ENCODE data around the gene HEATR5A.
"Not testable (repeated sequence)": the region's sequence is repeated elsewhere in the genome, so short reads cannot be mapped to it uniquely, and the experiment has no call there.

- not testable (repeated sequence) for TF ChIP-seq CREB5 (CRISPR knock-in tag; IDR thresholded peaks at IDR 0.05; ENCODE audit: low read depth); TOX (CRISPR knock-in tag; IDR thresholded peaks at IDR 0.05; ENCODE audit: borderline replicate concordance); ZFP3 (CRISPR knock-in tag; IDR thresholded peaks at IDR 0.05); ZFP30 (CRISPR knock-in tag; IDR thresholded peaks at IDR 0.05); CSRNP3 (CRISPR knock-in tag; IDR thresholded peaks at IDR 0.05); PPARA (CRISPR knock-in tag; IDR thresholded peaks at IDR 0.05; ENCODE audit: borderline replicate concordance); ESRRG (CRISPR knock-in tag; IDR thresholded peaks at IDR 0.05); CSDC2 (CRISPR knock-in tag; IDR thresholded peaks at IDR 0.05); ARNTL (CRISPR knock-in tag; IDR thresholded peaks at IDR 0.05; ENCODE audit: borderline replicate concordance, low read depth); RARB (CRISPR knock-in tag; IDR thresholded peaks at IDR 0.05); OSR1 (CRISPR knock-in tag; IDR thresholded peaks at IDR 0.05); TSHZ2 (CRISPR knock-in tag; IDR thresholded peaks at IDR 0.05)
These were observed 161.3 kb downstream of the HEATR5A start for GRCh38 chr14:31259040-31259435.

Measured in SK-N-SH treated with all-trans-retinoic acid at 6 μM for 48 hours (cell line).